Suprapubic skin (tissue), 4 donors: ENCODE results near the gene NLN. TPM values are rescaled to one million over a fixed set of nuclear protein-coding genes. Genes with fewer than 3 reads are reported as not detected.
"Not testable (repeated sequence)": the region's sequence is repeated elsewhere in the genome, so short reads cannot be mapped to it uniquely, and the experiment has no call there.

ENCODE experiments used
- DNase-seq, 2 donors: peaks; one replicate each; pipeline ENCODE4 v3.0.0-alpha.2; 2019; ENCODE audit warnings: low spot score in 2 of 2
- H3K27ac ChIP-seq: fragments of 200-600 bp; sonication (generic); one replicate; pipeline ENCODE4 v1.5.1; 2019
- H3K27me3 ChIP-seq: fragments of 200-600 bp; sonication (generic); one replicate; pipeline ENCODE4 v1.5.1; 2019
- H3K36me3 ChIP-seq: fragments of 200-600 bp; sonication (generic); one replicate; pipeline ENCODE4 v1.5.1; 2019
- H3K4me1 ChIP-seq: fragments of 200-600 bp; sonication (generic); one replicate; pipeline ENCODE4 v1.5.1; 2019
- H3K4me3 ChIP-seq: fragments of 200-600 bp; sonication (generic); one replicate; pipeline ENCODE4 v1.5.1; 2019; ENCODE audit warnings: mild to moderate bottlenecking
- H3K9me3 ChIP-seq: fragments of 200-600 bp; sonication (generic); one replicate; pipeline ENCODE4 v1.5.1; 2019
- CTCF ChIP-seq, 2 donors: fragments of 200-600 bp in 1 of 2; fragments of 450-650 bp in 1 of 2; sonication (generic) in 1 of 2; IDR thresholded peaks; one replicate each; pipeline ENCODE4 v1.5.1; 2016 to 2019; ENCODE audit warnings: antibody characterized with exemption in 2 of 2, mild to moderate bottlenecking in 1 of 2, moderate library complexity in 1 of 2
- EP300 ChIP-seq: sonication (generic); formaldehyde crosslinking; IDR thresholded peaks from one replicate; pipeline ENCODE4 v1.6.1; 2017; ENCODE audit warnings: antibody characterized with exemption
- POLR2A ChIP-seq, 2 donors: fragments of 450-650 bp; IDR thresholded peaks; one replicate each; pipeline ENCODE4 v1.6.1; 2017; ENCODE audit warnings: antibody characterized with exemption in 2 of 2, mild to moderate bottlenecking in 2 of 2, moderate library complexity in 2 of 2
- POLR2AphosphoS5 ChIP-seq, 3 donors: sonication (generic); formaldehyde crosslinking; IDR thresholded peaks; one replicate each; pipeline ENCODE4 v1.6.1; 2017; ENCODE audit warnings: antibody characterized with exemption in 3 of 3
- WGBS: methylation state at CpG from one replicate; pipeline ENCODE4 v1.1.5; 2018; 5-methylcytosine and 5-hydroxymethylcytosine counted together
- total RNA-seq, 4 donors: library from RNA; depleted of rRNA; stranded (reverse); fragments of >200 nt; gene quantifications; one replicate each; pipeline ENCODE4 v1.1.0, GENCODE V29; 2016

The NLN gene
- total RNA-seq, 4 donors from 2014 or later = 6.4 to 17.9 (median 14.0) TPM

GRCh38 chr5:65766781-65767180 is 44.8 kb downstream of the NLN start:
- Histone ChIP-seq H3K27ac (no peak overlapping the region), H3K4me3 (no peak overlapping the region), H3K9me3 (no peaks in the 10 kb centered on the region), H3K4me1 (no peaks in the 10 kb centered on the region), H3K36me3 (peaks cover 8% of the 10 kb centered on the region), H3K27me3 (no peaks in the 10 kb centered on the region)
- 94% methylated on average over 2 of the region's 2 CpGs for WGBS
- no peak for TF ChIP-seq EP300
- TF ChIP-seq POLR2AphosphoS5 (IDR thresholded peaks at IDR 0.05) = no peak
- TF ChIP-seq CTCF (IDR thresholded peaks at IDR 0.05) = no peak
- TF ChIP-seq POLR2A (IDR thresholded peaks at IDR 0.05) = no peak
- DNase-seq = no peak

GRCh38 chr5:65767565-65767964 is 45.6 kb downstream of the NLN start:
- 94% methylated on average over 1 of the region's 1 CpG for WGBS
- TF ChIP-seq CTCF (IDR thresholded peaks at IDR 0.05) (no peak), EP300 (no peak), POLR2AphosphoS5 (IDR thresholded peaks at IDR 0.05) (no peak), POLR2A (IDR thresholded peaks at IDR 0.05) (no peak)
- no peak for DNase-seq
- Histone ChIP-seq H3K4me1 (no peaks in the 10 kb centered on the region), H3K36me3 (peaks cover 8% of the 10 kb centered on the region), H3K27me3 (no peaks in the 10 kb centered on the region), H3K9me3 (no peaks in the 10 kb centered on the region), H3K4me3 (no peak overlapping the region), H3K27ac (no peak overlapping the region)

DNA sequence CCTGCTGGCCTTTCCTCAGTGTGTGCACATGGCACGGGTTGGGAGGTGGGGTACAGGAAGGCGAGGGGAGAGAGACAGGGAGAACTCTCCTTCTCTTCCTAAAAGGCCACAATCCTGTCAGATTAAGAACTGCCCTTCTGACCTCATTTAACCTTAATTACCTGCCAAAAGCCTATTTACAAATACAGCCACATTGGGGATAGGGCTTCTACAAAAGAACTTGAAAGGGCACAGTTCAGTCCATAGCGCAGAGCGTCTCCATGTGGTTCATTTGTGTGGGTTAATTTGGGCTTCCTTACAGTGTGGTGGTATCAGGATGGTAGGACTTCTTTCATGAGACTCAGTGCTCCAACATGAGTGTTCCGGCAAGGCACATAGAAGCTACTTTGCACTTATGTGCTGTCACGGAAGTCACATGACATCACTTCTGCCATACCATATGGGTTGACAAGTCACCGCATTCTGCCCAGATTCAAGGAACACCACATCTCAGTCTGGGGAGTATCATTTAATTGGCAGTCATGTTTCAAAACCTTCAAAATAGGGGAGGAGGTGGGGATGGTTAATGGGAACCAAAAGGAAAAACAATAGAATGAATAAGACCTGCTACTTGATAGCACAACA is 46.8 kb downstream of the NLN start:
- no peak for TF ChIP-seq EP300
- H3K36me3 ChIP-seq = peaks cover 8% of the 10 kb centered on the region
- no peak overlapping the region for H3K27ac ChIP-seq
- no peak overlapping the region for H3K4me3 ChIP-seq
- H3K9me3 ChIP-seq = no peaks in the 10 kb centered on the region
- DNase-seq = no peak
- H3K4me1 ChIP-seq = no peaks in the 10 kb centered on the region
- H3K27me3 ChIP-seq = no peaks in the 10 kb centered on the region
- whole genome bisulfite sequencing = 100% methylated on average over 7 of the region's 7 CpGs

DNA sequence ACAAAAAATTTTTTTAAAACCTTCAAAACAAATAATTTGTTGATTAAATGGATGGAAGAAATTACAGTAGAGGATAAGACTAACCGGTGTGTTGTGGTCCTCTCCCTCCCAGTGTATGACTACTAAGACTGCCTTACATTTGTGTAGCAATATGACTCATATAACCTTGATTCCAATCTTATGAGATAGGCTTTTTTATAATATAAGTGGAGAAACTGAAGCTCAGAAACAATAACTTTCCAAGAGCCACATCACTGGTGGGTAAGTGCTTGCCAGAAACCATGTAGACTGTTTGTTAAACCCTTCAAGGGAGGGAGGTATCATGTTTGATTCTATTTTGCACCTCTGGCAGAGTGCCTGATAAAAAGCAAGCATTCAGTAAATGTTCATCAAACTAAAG is 47.5 kb downstream of the NLN start:
- DNase-seq = no peak
- Histone ChIP-seq H3K27me3 (no peaks in the 10 kb centered on the region), H3K36me3 (peaks cover 8% of the 10 kb centered on the region), H3K4me1 (no peaks in the 10 kb centered on the region), H3K9me3 (no peaks in the 10 kb centered on the region), H3K27ac (no peak overlapping the region), H3K4me3 (no peak overlapping the region)
- WGBS = 0% methylated on average over 1 of the region's 1 CpG
- no peak for TF ChIP-seq EP300
- no peak for TF ChIP-seq POLR2AphosphoS5 (IDR thresholded peaks at IDR 0.05)
- no peak for TF ChIP-seq CTCF (IDR thresholded peaks at IDR 0.05)
- no peak for TF ChIP-seq POLR2A (IDR thresholded peaks at IDR 0.05)

GRCh38 chr5:65771266-65771665 is 49.3 kb downstream of the NLN start:
- H3K36me3 ChIP-seq = peaks cover 8% of the 10 kb centered on the region
- no peak for DNase-seq
- H3K27ac ChIP-seq = no peak overlapping the region
- 75% methylated on average over 2 of the region's 2 CpGs for WGBS
- TF ChIP-seq POLR2A (IDR thresholded peaks at IDR 0.05) (no peak), EP300 (no peak), POLR2AphosphoS5 (IDR thresholded peaks at IDR 0.05) (no peak), CTCF (IDR thresholded peaks at IDR 0.05) (no peak)
- no peaks in the 10 kb centered on the region for H3K9me3 ChIP-seq
- no peak overlapping the region for H3K4me3 ChIP-seq
- H3K4me1 ChIP-seq = no peaks in the 10 kb centered on the region
- H3K27me3 ChIP-seq = no peaks in the 10 kb centered on the region

GRCh38 chr5:65772963-65773362 is 51.0 kb downstream of the NLN start:
- 96% methylated on average over 2 of the region's 2 CpGs for WGBS
- not testable (repeated sequence) for H3K36me3 ChIP-seq, DNase-seq, H3K9me3 ChIP-seq, H3K27ac ChIP-seq, H3K27me3 ChIP-seq, H3K4me1 ChIP-seq, H3K4me3 ChIP-seq
